Measurements from ENCODE around the gene KLHL3. TPM values are rescaled to one million over a fixed set of nuclear protein-coding genes. Genes with fewer than 3 reads are reported as not detected.

KLHL3 gene
- total and polyA plus RNA-seq, 9 of the 15 experiments (the other 6 are each of a cell fraction or from before 2014, with no cell fraction given), result under 0.01 to 1.5 (median 0.22) TPM

DNA sequence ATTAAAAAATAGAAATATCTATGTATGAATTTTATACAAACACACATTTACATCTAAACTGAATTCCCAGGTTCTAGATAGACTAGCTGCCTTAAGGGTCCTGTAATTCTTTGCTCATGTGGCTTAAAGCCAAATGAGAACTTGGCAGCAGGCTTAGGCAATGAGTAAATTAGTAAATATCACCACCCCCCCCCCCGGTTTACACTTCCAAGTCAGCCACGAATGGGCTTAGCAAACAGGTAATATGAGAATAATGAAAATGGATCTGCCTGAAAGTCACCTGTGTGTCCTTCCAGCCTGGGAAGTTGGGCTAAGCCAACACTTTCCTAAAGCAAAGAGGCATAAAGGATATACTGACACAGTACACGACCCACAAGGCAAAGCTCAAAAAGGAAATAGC lies 108.6 kb downstream of the KLHL3 start:
- FAIRE-seq, result no peak
- TF ChIP-seq RFX5 (IDR thresholded peaks at IDR 0.05; ENCODE audit: low read depth, low read length), result no peak
- TF ChIP-seq SAFB2 (IDR thresholded peaks at IDR 0.05; ENCODE audit: borderline replicate concordance, low read depth, low read length, severe bottlenecking), result no peak
- Histone ChIP-seq H3K4me3 (no peak overlapping the region), H4K20me1 (replicated peaks; ENCODE audit: control insufficient read depth, insufficient read depth, low read length) (no peaks in the 10 kb centered on the region; the same call in 1 of the 2 replicates), H3K27me3 (ENCODE audit: control insufficient read depth in 2 of 2, insufficient read depth in 2 of 2, low read length in 2 of 2) (peaks cover 2 to 24% of the 10 kb centered on the region in 2 experiments; a peak in 3 of 5 replicates), H3K79me2 (ENCODE audit: control insufficient read depth, insufficient read depth, low read length) (no peaks in the 10 kb centered on the region), H3K9me3 (replicated peaks; ENCODE audit: control insufficient read depth, insufficient read depth, low read depth, low read length) (no peaks in the 10 kb centered on the region), H3K4me1 (replicated peaks in 1 of 2; ENCODE audit: control insufficient read depth in 2 of 2, insufficient read depth in 2 of 2, low read length in 2 of 2) (no peaks in the 10 kb centered on the region), H3K36me3 (ENCODE audit: control insufficient read depth, insufficient read depth, low read length) (no peaks in the 10 kb centered on the region), H3K4me2 (ENCODE audit: insufficient read depth, low read length) (no peak overlapping the region), H3K27ac (ENCODE audit: extremely low read depth, low read depth, low read length) (no peak overlapping the region), H3K9ac (ENCODE audit: insufficient read depth in 1 of 2, low read depth in 2 of 2, low read length in 2 of 2) (no peak overlapping the region), H3K9me1 (ENCODE audit: control insufficient read depth, insufficient read depth, low read length) (no peaks in the 10 kb centered on the region), H2AFZ (ENCODE audit: low read depth, low read length) (no peak overlapping the region)
- DNase-seq (ENCODE audit: extremely low read depth in 1 of 4, low spot score in 3 of 4), result no peak
- 0% methylated on average over 3 of the region's 3 CpGs for WGBS (ENCODE audit: insufficient coverage, low coverage, missing lambda C conversion rate)
- POLR2A ChIA-PET, result no interaction called here
- in situ Hi-C loops (cut with MboI) (no loop called here), intact Hi-C loops (cut with micrococcal nuclease) (loop anchor here (10.0 kb wide), 1 partner anchor 198 kb away; no protein-coding TSS in a partner anchor)
- CTCF ChIA-PET (ENCODE audit: low intra/inter-chr PET ratio), result no interaction called here
- BruUV-seq (replicated peaks), result no TSS peak
- ATAC-seq, result no peak

DNA sequence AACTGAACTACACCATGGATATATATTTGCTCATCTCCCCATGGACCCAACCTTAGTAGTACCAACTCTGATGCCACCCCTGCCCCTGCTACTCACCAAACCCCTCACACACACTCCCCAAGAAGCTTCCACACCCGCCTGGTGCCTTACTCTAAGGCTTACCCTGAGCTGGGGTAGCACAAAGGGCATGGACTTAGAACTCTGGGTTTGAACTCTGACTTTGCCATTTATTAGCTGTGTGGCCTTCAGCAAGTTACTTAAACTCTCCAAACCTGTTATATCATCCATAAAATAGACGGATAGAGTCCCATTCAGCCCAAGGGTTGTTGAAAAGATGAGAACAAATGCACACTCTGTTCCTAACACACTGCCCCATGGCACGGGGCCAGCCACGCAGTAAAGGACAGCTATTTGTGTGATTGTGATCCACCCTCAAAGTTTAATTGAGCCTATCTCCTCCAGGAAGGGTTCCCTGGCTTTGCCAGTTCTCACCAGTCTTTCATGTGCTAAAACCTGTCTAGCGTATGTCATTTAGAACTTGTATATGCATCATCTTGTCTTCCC lies 111.0 kb downstream of the KLHL3 start:
- FAIRE-seq (no peak), ATAC-seq (no peak), DNase-seq (ENCODE audit: extremely low read depth in 1 of 4, low spot score in 3 of 4) (no peak)
- Histone ChIP-seq H3K27ac (ENCODE audit: extremely low read depth, low read depth, low read length) (no peak overlapping the region), H3K4me2 (ENCODE audit: insufficient read depth, low read length) (no peak overlapping the region), H4K20me1 (replicated peaks; ENCODE audit: control insufficient read depth, insufficient read depth, low read length) (no peaks in the 10 kb centered on the region; the same call in 1 of the 2 replicates), H3K79me2 (ENCODE audit: control insufficient read depth, insufficient read depth, low read length) (no peaks in the 10 kb centered on the region), H3K9ac (ENCODE audit: insufficient read depth in 1 of 2, low read depth in 2 of 2, low read length in 2 of 2) (no peak overlapping the region), H3K36me3 (ENCODE audit: control insufficient read depth, insufficient read depth, low read length) (no peaks in the 10 kb centered on the region), H3K4me1 (replicated peaks in 1 of 2; ENCODE audit: control insufficient read depth in 2 of 2, insufficient read depth in 2 of 2, low read length in 2 of 2) (no peaks in the 10 kb centered on the region), H3K27me3 (ENCODE audit: control insufficient read depth in 2 of 2, insufficient read depth in 2 of 2, low read length in 2 of 2) (peaks cover 0 to 23% of the 10 kb centered on the region in 2 experiments; a peak in 2 of 5 replicates), H3K9me1 (ENCODE audit: control insufficient read depth, insufficient read depth, low read length) (no peaks in the 10 kb centered on the region), H3K9me3 (replicated peaks; ENCODE audit: control insufficient read depth, insufficient read depth, low read depth, low read length) (no peaks in the 10 kb centered on the region), H3K4me3 (no peak overlapping the region), H2AFZ (ENCODE audit: low read depth, low read length) (no peak overlapping the region)
- CTCF ChIA-PET (ENCODE audit: low intra/inter-chr PET ratio), result no interaction called here
- 7% methylated on average over 5 of the region's 5 CpGs for WGBS (ENCODE audit: insufficient coverage, low coverage, missing lambda C conversion rate)
- TF ChIP-seq HDAC2 (IDR thresholded peaks at IDR 0.05) (no peak), CCNT2 (IDR thresholded peaks at IDR 0.05; ENCODE audit: borderline replicate concordance, extremely low read depth, insufficient read length, low read depth, low read length) (no peak), ZSCAN32 (CRISPR knock-in tag; IDR thresholded peaks at IDR 0.05) (no peak), HMG20B (CRISPR knock-in tag; IDR thresholded peaks at IDR 0.05) (no peak), ZBTB1 (CRISPR knock-in tag; IDR thresholded peaks at IDR 0.05; ENCODE audit: borderline replicate concordance, low read depth) (no peak), NFXL1 (CRISPR knock-in tag; IDR thresholded peaks at IDR 0.05) (no peak), TRIM28 (IDR thresholded peaks at IDR 0.05) (no peak), DMBX1 (CRISPR knock-in tag; IDR thresholded peaks at IDR 0.05; ENCODE audit: borderline replicate concordance) (no peak)
- TF ChIP-seq, protein P1, sequence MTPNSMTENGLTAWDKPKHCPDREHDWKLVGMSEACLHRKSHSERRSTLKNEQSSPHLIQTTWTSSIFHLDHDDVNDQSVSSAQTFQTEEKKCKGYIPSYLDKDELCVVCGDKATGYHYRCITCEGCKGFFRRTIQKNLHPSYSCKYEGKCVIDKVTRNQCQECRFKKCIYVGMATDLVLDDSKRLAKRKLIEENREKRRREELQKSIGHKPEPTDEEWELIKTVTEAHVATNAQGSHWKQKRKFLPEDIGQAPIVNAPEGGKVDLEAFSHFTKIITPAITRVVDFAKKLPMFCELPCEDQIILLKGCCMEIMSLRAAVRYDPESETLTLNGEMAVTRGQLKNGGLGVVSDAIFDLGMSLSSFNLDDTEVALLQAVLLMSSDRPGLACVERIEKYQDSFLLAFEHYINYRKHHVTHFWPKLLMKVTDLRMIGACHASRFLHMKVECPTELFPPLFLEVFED (CRISPR knock-in tag; conservative IDR thresholded peaks at IDR 0.05), result no peak
- TF ChIP-seq, protein P2, sequence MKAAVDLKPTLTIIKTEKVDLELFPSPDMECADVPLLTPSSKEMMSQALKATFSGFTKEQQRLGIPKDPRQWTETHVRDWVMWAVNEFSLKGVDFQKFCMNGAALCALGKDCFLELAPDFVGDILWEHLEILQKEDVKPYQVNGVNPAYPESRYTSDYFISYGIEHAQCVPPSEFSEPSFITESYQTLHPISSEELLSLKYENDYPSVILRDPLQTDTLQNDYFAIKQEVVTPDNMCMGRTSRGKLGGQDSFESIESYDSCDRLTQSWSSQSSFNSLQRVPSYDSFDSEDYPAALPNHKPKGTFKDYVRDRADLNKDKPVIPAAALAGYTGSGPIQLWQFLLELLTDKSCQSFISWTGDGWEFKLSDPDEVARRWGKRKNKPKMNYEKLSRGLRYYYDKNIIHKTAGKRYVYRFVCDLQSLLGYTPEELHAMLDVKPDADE (conservative IDR thresholded peaks at IDR 0.05; ENCODE audit: control insufficient read depth, low read depth, low read length), result no peak
- intact Hi-C loops (cut with micrococcal nuclease) (loop anchor here (10.0 kb wide), 1 partner anchor 200 kb away; no protein-coding TSS in a partner anchor), in situ Hi-C loops (cut with MboI) (no loop called here)
- POLR2A ChIA-PET, result interaction anchor here (0.6 kb wide), 1 partner anchor 17 kb away, joined by 3 read pairs; no protein-coding TSS in a partner anchor
- no TSS peak for BruUV-seq (replicated peaks)
